HuH-7.5 (cell line): ENCODE results near the gene RARRES2.
A peak's percentile ranks its signal among the peaks of the same experiment; 100 is the strongest.

Source experiments
- DNase-seq: peaks from one replicate; pipeline ENCODE4 v3.0.0; 2011; ENCODE audit warnings: low spot score

RARRES2 gene

GRCh38 chr7:150336746-150337145 is 4.7 kb downstream of the RARRES2 start:
- no peak for DNase-seq

- no peak for DNase-seq
Observed at GRCh38 chr7:150335774-150336112, 5.7 kb downstream of the RARRES2 start.

GRCh38 chr7:150335108-150335773 is 6.2 kb downstream of the RARRES2 start:
- no peak for DNase-seq

- DNase-seq, result no peak
Observed at GRCh38 chr7:150334108-150334507, 7.3 kb downstream of the RARRES2 start.

GRCh38 chr7:150333659-150334058 is 7.8 kb downstream of the RARRES2 start:
- no peak for DNase-seq

GRCh38 chr7:150332852-150333635 is 8.4 kb downstream of the RARRES2 start:
- DNase-seq, result no peak

- DNase-seq, result no peak
Observed at GRCh38 chr7:150330211-150330885, 11.1 kb downstream of the RARRES2 start.

GRCh38 chr7:150329331-150330120 is 11.9 kb downstream of the RARRES2 start:
- DNase-seq, result no peak

- no peak for DNase-seq
Observed at GRCh38 chr7:150327308-150327707, 14.1 kb downstream of the RARRES2 start.

- no peak for DNase-seq
Observed at GRCh38 chr7:150326657-150327268, 14.7 kb downstream of the RARRES2 start.

- no peak for DNase-seq
Observed at GRCh38 chr7:150325901-150326300, 15.5 kb downstream of the RARRES2 start.

- DNase-seq, result no peak
Observed at GRCh38 chr7:150325110-150325611, 16.3 kb downstream of the RARRES2 start.

GRCh38 chr7:150324373-150324961 is 17.0 kb downstream of the RARRES2 start:
- DNase-seq, result no peak

- no peak for DNase-seq
Observed at GRCh38 chr7:150323682-150324372, 17.6 kb downstream of the RARRES2 start.

- peak; percentile 72 for DNase-seq
Observed at GRCh38 chr7:150322833-150323681, 18.4 kb downstream of the RARRES2 start, which contains the start of the genes ACTR3C and LRRC61. TSS of gene ACTR3C (minus strand) at chr7:150323545. CDS start at chr7:150295296, 28,249 bp downstream. TSS of gene LRRC61 (plus strand) at chr7:150323355. CDS start at chr7:150336862, 13,507 bp downstream.

GRCh38 chr7:150322114-150322832 is 19.2 kb downstream of the RARRES2 start:
- DNase-seq, result no peak

GRCh38 chr7:150321788-150322113 is 19.7 kb downstream of the RARRES2 start:
- DNase-seq, result no peak

- DNase-seq, result no peak
Observed at GRCh38 chr7:150317748-150318444, 23.5 kb downstream of the RARRES2 start.
